SJSA1 (cell line): ENCODE measurements around the gene STAM2. TPM values are rescaled to one million over a fixed set of nuclear protein-coding genes. Genes with fewer than 3 reads are reported as not detected.
"Not testable (repeated sequence)": the region's sequence is repeated elsewhere in the genome, so short reads cannot be mapped to it uniquely, and the experiment has no call there.

Experiments
- DNase-seq, 2 experiments: peaks; one replicate each; pipeline ENCODE4 v3.0.0-alpha.2; 2015 to 2020; ENCODE audit warnings: low spot score in 2 of 2, low read depth in 1 of 2
- H3K27ac ChIP-seq: fragments of 250-450 bp; sonication (Bioruptor Pico); 2 replicates; pipeline ENCODE4 v1.5.1; 2020; ENCODE audit warnings: mild to moderate bottlenecking, moderate library complexity
- H3K27me3 ChIP-seq: fragments of 250-450 bp; sonication (Bioruptor Pico); replicated peaks from 2 replicates; pipeline ENCODE4 v1.5.1; 2020; ENCODE audit warnings: mild to moderate bottlenecking, moderate library complexity
- H3K36me3 ChIP-seq: fragments of 250-450 bp; sonication (Bioruptor Pico); 2 replicates; pipeline ENCODE4 v1.5.1; 2020; ENCODE audit warnings: mild to moderate bottlenecking
- H3K4me1 ChIP-seq: fragments of 250-450 bp; sonication (Bioruptor Pico); replicated peaks from 2 replicates; pipeline ENCODE4 v1.6.1; 2021; ENCODE audit warnings: mild to moderate bottlenecking
- H3K4me3 ChIP-seq: fragments of 250-450 bp; sonication (Bioruptor Pico); 2 replicates; pipeline ENCODE4 v1.5.1; 2020; ENCODE audit warnings: mild to moderate bottlenecking
- H3K9me3 ChIP-seq: fragments of 250-450 bp; sonication (Bioruptor Pico); replicated peaks from 2 replicates; pipeline ENCODE4 v1.5.1; 2020; ENCODE audit warnings: mild to moderate bottlenecking
- total RNA-seq: library from RNA; depleted of rRNA; stranded (reverse); fragments of >200 nt; shearing (Covaris generic); gene quantifications from 2 replicates; pipeline ENCODE4 v1.2.3, GENCODE V29; 2014; rRNA removed

Gene STAM2
- 29.8 and 50.7 TPM in 2 replicates for total RNA-seq

- Histone ChIP-seq H3K36me3 (0 out of 2 replicates have a peak, but pooled peaks cover 3% of the 10 kb centered on the region), H3K27me3 (no peaks in the 10 kb centered on the region), H3K27ac (peak within 1 kb of the TSS; percentile 88), H3K4me3 (peak within 1 kb of the TSS; percentile 72), H3K4me1 (peaks cover 6% of the 10 kb centered on the region), H3K9me3 (no peaks in the 10 kb centered on the region)
- DNase-seq = peak; percentile 89 to 99
Observed at GRCh38 chr2:152175368-152176112, at the start of gene STAM2. STAM2 (minus strand) TSS chr2:152175763; CDS start chr2:152175642, 121 bp downstream.

- no peaks in the 10 kb centered on the region for H3K9me3 ChIP-seq
- no peaks in the 10 kb centered on the region for H3K27me3 ChIP-seq
- no peaks in the 10 kb centered on the region for H3K36me3 ChIP-seq
- H3K27ac ChIP-seq = no peak overlapping the region
- no peak overlapping the region for H3K4me3 ChIP-seq
- DNase-seq = no peak
- H3K4me1 ChIP-seq = peaks cover 34% of the 10 kb centered on the region
Observed at GRCh38 chr2:152223977-152224376, 48.4 kb upstream of the STAM2 start.

- H3K4me1 ChIP-seq = peaks cover 34% of the 10 kb centered on the region
- no peak overlapping the region for H3K4me3 ChIP-seq
- H3K9me3 ChIP-seq = no peaks in the 10 kb centered on the region
- H3K27ac ChIP-seq = peak overlapping the region; percentile 4; the same call in 1 of the 2 replicates
- H3K36me3 ChIP-seq = no peaks in the 10 kb centered on the region
- peak; percentile 69 to 83 for DNase-seq
- no peaks in the 10 kb centered on the region for H3K27me3 ChIP-seq
Observed at GRCh38 chr2:152222975-152223637, 47.5 kb upstream of the STAM2 start.

GRCh38 chr2:152221839-152222238, 46.3 kb upstream of the STAM2 start:
- Histone ChIP-seq H3K9me3 (no peaks in the 10 kb centered on the region), H3K4me3 (no peak overlapping the region), H3K36me3 (no peaks in the 10 kb centered on the region), H3K27me3 (no peaks in the 10 kb centered on the region), H3K27ac (peak overlapping the region; percentile 60), H3K4me1 (peaks cover 34% of the 10 kb centered on the region)
- DNase-seq = peak; percentile 55 to 81

GRCh38 chr2:152219077-152219828, 43.7 kb upstream of the STAM2 start:
- no peaks in the 10 kb centered on the region for H3K36me3 ChIP-seq

GRCh38 chr2:152201466-152201830, 25.9 kb upstream of the STAM2 start:
- DNase-seq = no peak
- H3K4me1 ChIP-seq = peaks cover 20% of the 10 kb centered on the region
- H3K27ac ChIP-seq = peak overlapping the region; percentile 57; the same call in 1 of the 2 replicates
- H3K27me3 ChIP-seq = no peaks in the 10 kb centered on the region
- H3K9me3 ChIP-seq = no peaks in the 10 kb centered on the region
- no peak overlapping the region for H3K4me3 ChIP-seq
- H3K36me3 ChIP-seq = no peaks in the 10 kb centered on the region

More at GRCh38 chr2:152219077-152219828, 43.7 kb upstream of the STAM2 start:
- Histone ChIP-seq H3K4me3 (no peak overlapping the region), H3K9me3 (no peaks in the 10 kb centered on the region), H3K27me3 (no peaks in the 10 kb centered on the region), H3K27ac (no peak overlapping the region), H3K4me1 (peaks cover 32% of the 10 kb centered on the region)
- DNase-seq = no peak

GRCh38 chr2:152200565-152201465, 25.3 kb upstream of the STAM2 start:
- no peaks in the 10 kb centered on the region for H3K9me3 ChIP-seq
- no peak overlapping the region for H3K4me3 ChIP-seq
- H3K27me3 ChIP-seq = no peaks in the 10 kb centered on the region
- no peaks in the 10 kb centered on the region for H3K36me3 ChIP-seq
- H3K4me1 ChIP-seq = peaks cover 20% of the 10 kb centered on the region
- peak; percentile 83 to 96 for DNase-seq
- peak overlapping the region; percentile 57 for H3K27ac ChIP-seq

- Histone ChIP-seq H3K27ac (peak overlapping the region; percentile 21), H3K36me3 (no peaks in the 10 kb centered on the region), H3K4me3 (no peak overlapping the region), H3K4me1 (peaks cover 20% of the 10 kb centered on the region), H3K9me3 (no peaks in the 10 kb centered on the region), H3K27me3 (no peaks in the 10 kb centered on the region)
- DNase-seq = no peak
Observed at GRCh38 chr2:152200101-152200500, 24.5 kb upstream of the STAM2 start.

GRCh38 chr2:152198499-152198898, 22.9 kb upstream of the STAM2 start:
- no peak overlapping the region for H3K27ac ChIP-seq

GRCh38 chr2:152197508-152198284, 22.1 kb upstream of the STAM2 start:
- not testable (repeated sequence) for H3K36me3 ChIP-seq, H3K27me3 ChIP-seq, H3K27ac ChIP-seq, H3K9me3 ChIP-seq, DNase-seq, H3K4me3 ChIP-seq
- H3K4me1 ChIP-seq = peaks cover 20% of the 10 kb centered on the region

More at GRCh38 chr2:152198499-152198898, 22.9 kb upstream of the STAM2 start:
- Histone ChIP-seq H3K27me3 (no peaks in the 10 kb centered on the region), H3K36me3 (no peaks in the 10 kb centered on the region), H3K4me3 (no peak overlapping the region), H3K4me1 (peaks cover 20% of the 10 kb centered on the region), H3K9me3 (no peaks in the 10 kb centered on the region)
- no peak for DNase-seq

GRCh38 chr2:152189622-152190495, 14.3 kb upstream of the STAM2 start:
- peak in 1 of 2 experiments; percentile 50 for DNase-seq
- no peak overlapping the region for H3K4me3 ChIP-seq
- no peak overlapping the region for H3K27ac ChIP-seq
- H3K27me3 ChIP-seq = no peaks in the 10 kb centered on the region
- H3K4me1 ChIP-seq = peaks cover 3% of the 10 kb centered on the region; the same call in 1 of the 2 replicates
- no peaks in the 10 kb centered on the region for H3K36me3 ChIP-seq
- no peaks in the 10 kb centered on the region for H3K9me3 ChIP-seq

- not testable (repeated sequence) for H3K4me1 ChIP-seq, H3K9me3 ChIP-seq, H3K27ac ChIP-seq, DNase-seq, H3K4me3 ChIP-seq, H3K27me3 ChIP-seq, H3K36me3 ChIP-seq
Observed at GRCh38 chr2:152186808-152187207, 11.2 kb upstream of the STAM2 start.
